ENCODE data around the gene CFAP299. TPM values are rescaled to one million over a fixed set of nuclear protein-coding genes. Genes with fewer than 3 reads are reported as not detected.

CFAP299 gene
- total RNA-seq, 6 experiments from 2014 or later, result not detected

GRCh38 chr4:80956421-80956820 is 620.9 kb downstream of the CFAP299 start:
- Histone ChIP-seq H3K27ac (no peak overlapping the region), H3K4me1 (no peaks in the 10 kb centered on the region), H3K27me3 (no peaks in the 10 kb centered on the region), H3K36me3 (no peaks in the 10 kb centered on the region), H3K4me3 (no peak overlapping the region), H3K9me3 (no peaks in the 10 kb centered on the region)
- DNase-seq (no peak), ATAC-seq (no peak)
- WGBS (ENCODE audit: insufficient coverage, low coverage, low lambda C conversion rate, missing lambda C conversion rate), result 86% methylated on average over 3 of the region's 3 CpGs
- no peak for TF ChIP-seq POLR2A (IDR thresholded peaks at IDR 0.05)
- TF ChIP-seq, protein P1, sequence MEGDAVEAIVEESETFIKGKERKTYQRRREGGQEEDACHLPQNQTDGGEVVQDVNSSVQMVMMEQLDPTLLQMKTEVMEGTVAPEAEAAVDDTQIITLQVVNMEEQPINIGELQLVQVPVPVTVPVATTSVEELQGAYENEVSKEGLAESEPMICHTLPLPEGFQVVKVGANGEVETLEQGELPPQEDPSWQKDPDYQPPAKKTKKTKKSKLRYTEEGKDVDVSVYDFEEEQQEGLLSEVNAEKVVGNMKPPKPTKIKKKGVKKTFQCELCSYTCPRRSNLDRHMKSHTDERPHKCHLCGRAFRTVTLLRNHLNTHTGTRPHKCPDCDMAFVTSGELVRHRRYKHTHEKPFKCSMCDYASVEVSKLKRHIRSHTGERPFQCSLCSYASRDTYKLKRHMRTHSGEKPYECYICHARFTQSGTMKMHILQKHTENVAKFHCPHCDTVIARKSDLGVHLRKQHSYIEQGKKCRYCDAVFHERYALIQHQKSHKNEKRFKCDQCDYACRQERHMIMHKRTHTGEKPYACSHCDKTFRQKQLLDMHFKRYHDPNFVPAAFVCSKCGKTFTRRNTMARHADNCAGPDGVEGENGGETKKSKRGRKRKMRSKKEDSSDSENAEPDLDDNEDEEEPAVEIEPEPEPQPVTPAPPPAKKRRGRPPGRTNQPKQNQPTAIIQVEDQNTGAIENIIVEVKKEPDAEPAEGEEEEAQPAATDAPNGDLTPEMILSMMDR (IDR thresholded peaks at IDR 0.05), result no peak
- intact Hi-C loops (cut with DNase I), result no loop called here

DNA sequence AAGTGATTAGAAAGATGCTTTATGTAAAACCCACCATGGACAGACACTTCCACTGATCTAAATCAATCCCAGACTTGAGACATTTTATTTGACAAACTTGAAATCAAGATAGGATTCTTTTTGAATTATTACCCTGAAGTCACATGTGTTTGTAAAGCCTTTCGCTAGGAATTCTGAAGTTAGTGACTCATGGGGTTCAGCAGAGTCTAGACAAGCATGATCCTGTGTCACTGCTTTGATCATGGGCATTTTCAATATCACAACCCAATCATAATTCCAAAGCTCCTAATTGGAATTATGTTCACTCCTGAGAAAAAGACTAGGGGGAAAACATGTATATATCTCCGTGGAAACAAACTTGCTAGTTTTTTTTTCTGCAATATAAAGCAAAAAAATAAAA is 627.5 kb downstream of the CFAP299 start:
- Histone ChIP-seq H3K4me1 (no peaks in the 10 kb centered on the region), H3K36me3 (no peaks in the 10 kb centered on the region), H3K27me3 (no peaks in the 10 kb centered on the region), H3K4me3 (no peak overlapping the region), H3K9me3 (no peaks in the 10 kb centered on the region), H3K27ac (no peak overlapping the region)
- ATAC-seq, result no peak
- no peak for DNase-seq
- intact Hi-C loops (cut with DNase I), result no loop called here
- 33% methylated on average over 2 of the region's 2 CpGs for WGBS (ENCODE audit: insufficient coverage, low coverage, low lambda C conversion rate, missing lambda C conversion rate)
- TF ChIP-seq, protein P1 (IDR thresholded peaks at IDR 0.05), result no peak
- TF ChIP-seq POLR2A (IDR thresholded peaks at IDR 0.05), result no peak

DNA sequence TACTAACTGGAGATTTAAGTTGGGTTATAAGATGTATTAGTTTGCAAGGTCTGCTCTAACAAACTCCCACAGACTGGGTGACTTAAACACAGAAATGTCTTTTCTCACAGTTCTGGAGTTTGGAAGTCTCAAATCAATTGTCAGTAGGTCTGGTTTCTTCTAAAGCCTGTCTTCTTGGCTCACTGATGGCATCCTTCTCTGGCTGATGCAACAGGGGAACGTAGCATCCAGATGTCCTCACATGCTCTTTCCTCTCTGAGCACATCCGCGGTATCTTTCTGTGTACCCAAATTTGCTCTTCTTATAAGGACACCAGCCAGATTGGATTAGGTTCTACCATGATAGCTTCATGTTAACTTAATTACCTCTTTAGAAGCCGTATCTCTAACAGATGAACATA is 631.8 kb downstream of the CFAP299 start:
- 68% methylated on average over 4 of the region's 4 CpGs for WGBS (ENCODE audit: insufficient coverage, low coverage, low lambda C conversion rate, missing lambda C conversion rate)
- DNase-seq (no peak), ATAC-seq (no peak)
- TF ChIP-seq, protein P1 (IDR thresholded peaks at IDR 0.05), result no peak
- TF ChIP-seq POLR2A (IDR thresholded peaks at IDR 0.05), result no peak
- H3K4me3 ChIP-seq, result no peak overlapping the region
- H3K9me3 ChIP-seq, result no peaks in the 10 kb centered on the region
- no peaks in the 10 kb centered on the region for H3K4me1 ChIP-seq
- intact Hi-C loops (cut with DNase I), result no loop called here
- no peaks in the 10 kb centered on the region for H3K27me3 ChIP-seq
- no peaks in the 10 kb centered on the region for H3K36me3 ChIP-seq
- H3K27ac ChIP-seq, result no peak overlapping the region

- TF ChIP-seq, protein P1 (IDR thresholded peaks at IDR 0.05), result no peak
- TF ChIP-seq POLR2A (IDR thresholded peaks at IDR 0.05), result no peak
- Histone ChIP-seq H3K27ac (no peak overlapping the region), H3K9me3 (no peaks in the 10 kb centered on the region), H3K4me1 (no peaks in the 10 kb centered on the region), H3K27me3 (peaks cover 0 to 4% of the 10 kb centered on the region in 2 donors), H3K36me3 (no peaks in the 10 kb centered on the region), H3K4me3 (no peak overlapping the region)
- 47% methylated on average over 3 of the region's 3 CpGs for WGBS (ENCODE audit: insufficient coverage, low coverage, low lambda C conversion rate, missing lambda C conversion rate)
- ATAC-seq (no peak), DNase-seq (no peak)
- intact Hi-C loops (cut with DNase I), result no loop called here
These were observed 644.7 kb downstream of the CFAP299 start for GRCh38 chr4:80980239-80980638.

GRCh38 chr4:80986011-80986410 is 650.5 kb downstream of the CFAP299 start:
- DNase-seq (no peak), ATAC-seq (no peak)
- Histone ChIP-seq H3K27ac (no peak overlapping the region), H3K9me3 (no peaks in the 10 kb centered on the region), H3K27me3 (peaks cover 0 to 6% of the 10 kb centered on the region in 2 donors), H3K4me3 (no peak overlapping the region), H3K4me1 (no peaks in the 10 kb centered on the region), H3K36me3 (no peaks in the 10 kb centered on the region)
- intact Hi-C loops (cut with DNase I), result no loop called here
- TF ChIP-seq, protein P1 (IDR thresholded peaks at IDR 0.05), result no peak
- TF ChIP-seq POLR2A (IDR thresholded peaks at IDR 0.05), result no peak

Measured in right lobe of liver (tissue), 6 donors.